MCF 10A (cell line): ENCODE measurements around the gene FAF2. TPM values are rescaled to one million over a fixed set of nuclear protein-coding genes. Genes with fewer than 3 reads are reported as not detected.

ENCODE experiments used
- BruUV-seq: library from RNA; stranded (reverse); fragments of 400-500 nt; replicated peaks from 2 replicates; lab custom pipeline; 2021; lab: Mats Ljungman, UMichigan
- CTCF ChIA-PET: fragments of 300-600 bp; sonication (Branson Sonifier 250); formaldehyde crosslinking; extraction: SDS; loops from one replicate; lab custom pipeline; 2021; ENCODE audit warnings: antibody characterized with exemption, inconsistent platforms; lab: Yijun Ruan, JAX
- POLR2A ChIA-PET: fragments of 300-600, 350-650 bp; sonication (Branson Sonifier 250); formaldehyde crosslinking; extraction: SDS; loops from one replicate; lab custom pipeline; 2020; ENCODE audit warnings: antibody characterized with exemption, inconsistent platforms; lab: Yijun Ruan, JAX
- DNase-seq: peaks from one replicate; pipeline ENCODE4 v3.0.0-alpha.2; 2018; ENCODE audit not compliant: unreplicated experiment
- H3K27ac Mint-ChIP-seq: one replicate; pipeline ENCODE4 v1.8.0; 2022; ENCODE audit warnings: mild to moderate bottlenecking, low read depth, mixed read lengths; ENCODE audit not compliant: unreplicated experiment
- H3K27me3 Mint-ChIP-seq: one replicate; pipeline ENCODE4 v1.8.0; 2022; ENCODE audit warnings: mixed read lengths; ENCODE audit not compliant: insufficient read depth, unreplicated experiment
- H3K36me3 Mint-ChIP-seq: one replicate; pipeline ENCODE4 v1.8.0; 2022; ENCODE audit warnings: mild to moderate bottlenecking, moderate library complexity, mixed read lengths; ENCODE audit not compliant: insufficient read depth, unreplicated experiment
- H3K4me1 Mint-ChIP-seq: one replicate; pipeline ENCODE4 v1.8.0; 2022; ENCODE audit warnings: mixed read lengths; ENCODE audit not compliant: insufficient read depth, unreplicated experiment
- H3K4me3 Mint-ChIP-seq: one replicate; pipeline ENCODE4 v1.8.0; 2022; ENCODE audit warnings: mild to moderate bottlenecking, moderate library complexity, mixed read lengths; ENCODE audit not compliant: unreplicated experiment
- H3K9me3 Mint-ChIP-seq: one replicate; pipeline ENCODE4 v1.8.0; 2022; ENCODE audit warnings: mixed read lengths; ENCODE audit not compliant: unreplicated experiment
- CTCF ChIP-seq: fragments of 200-600 bp; IDR thresholded peaks from one replicate; pipeline ENCODE4 v1.8.0; 2022; ENCODE audit warnings: antibody characterized with exemption, mild to moderate bottlenecking; ENCODE audit not compliant: unreplicated experiment
- intact Hi-C: fragments of 100-400 bp; cut with micrococcal nuclease; formaldehyde crosslinking; loops from 2 replicates; pipeline ENCODE4 v1.14.1; 2022
- total RNA-seq: library from RNA; stranded (reverse); gene quantifications from 2 replicates; pipeline ENCODE4 v1.2.3, GENCODE V29; 2022

Gene FAF2
- total RNA-seq, 1 experiment from 2014 or later, result 78.3 TPM

DNA sequence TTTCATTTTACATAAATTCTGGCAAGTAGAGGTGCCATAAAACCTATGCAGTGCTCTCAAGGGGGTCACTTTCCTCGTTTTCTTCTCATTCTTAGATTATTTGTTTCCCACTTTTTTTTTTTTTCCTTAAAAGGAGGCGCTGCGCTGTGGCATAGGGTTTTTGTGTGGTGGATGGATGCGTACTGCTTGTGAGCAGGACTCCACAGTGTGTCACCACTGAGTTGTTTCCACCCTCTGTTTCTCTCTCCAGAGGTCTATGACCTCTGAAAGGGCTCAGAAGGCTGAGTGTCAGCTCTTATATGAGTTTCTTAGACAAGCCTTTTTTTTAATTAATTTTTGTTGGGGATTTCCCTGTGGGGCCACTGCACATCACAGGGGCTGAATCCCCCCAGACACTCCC, 18.2 kb upstream of the FAF2 start:
- intact Hi-C loops, result no loop called here
- Mint-ChIP-seq H3K27me3 (no peaks in the 10 kb centered on the region), H3K4me1 (peaks cover 11% of the 10 kb centered on the region), H3K4me3 (no peak overlapping the region), H3K27ac (no peak overlapping the region), H3K9me3 (no peaks in the 10 kb centered on the region), H3K36me3 (no peaks in the 10 kb centered on the region)
- POLR2A ChIA-PET, result interaction anchor here (0.5 to 2.6 kb wide), 9 partner anchors 9 to 609 kb away, joined by 3 to 13 read pairs (median 4); partner anchors contain the start of gene FAF2
- no peak for DNase-seq
- TF ChIP-seq CTCF, result no peak
- CTCF ChIA-PET, result interaction anchor here (1.1 to 1.7 kb wide), 3 partner anchors 9 to 16 kb away, joined by 3 to 13 read pairs (median 3); no protein-coding TSS in a partner anchor
- BruUV-seq, result no TSS peak

DNA sequence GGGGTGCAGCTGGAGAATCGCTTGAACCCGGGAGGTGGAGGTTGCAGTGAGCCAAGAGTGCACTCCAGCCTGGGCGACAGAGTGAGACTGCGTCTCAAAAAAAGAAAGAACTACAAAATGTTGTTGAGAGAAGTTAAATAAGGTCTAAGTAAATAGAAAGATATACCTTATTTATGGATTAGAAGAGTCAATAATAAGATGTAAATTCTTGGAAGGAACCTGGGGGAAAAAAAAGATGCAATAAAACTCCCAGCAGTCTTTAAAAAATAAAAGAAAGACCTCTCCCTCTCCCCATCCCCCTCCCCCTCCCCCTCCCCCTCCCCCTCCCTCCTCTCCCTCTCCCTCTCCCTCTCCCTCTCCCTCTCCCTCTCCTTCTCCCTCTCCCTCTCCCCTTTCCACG, 15.5 kb upstream of the FAF2 start:
- intact Hi-C loops, result no loop called here
- CTCF ChIA-PET, result no interaction called here
- Mint-ChIP-seq H3K27me3 (no peaks in the 10 kb centered on the region), H3K36me3 (no peaks in the 10 kb centered on the region), H3K4me1 (peaks cover 15% of the 10 kb centered on the region), H3K9me3 (no peaks in the 10 kb centered on the region), H3K4me3 (no peak overlapping the region), H3K27ac (no peak overlapping the region)
- DNase-seq, result no peak
- POLR2A ChIA-PET, result interaction anchor here (2.6 kb wide), 1 partner anchor 16 kb away, joined by 13 read pairs; the partner anchor contains the start of gene FAF2
- no TSS peak for BruUV-seq
- TF ChIP-seq CTCF, result no peak

- no peaks in the 10 kb centered on the region for H3K9me3 Mint-ChIP-seq
- DNase-seq, result peak; percentile 19
- peaks cover 13% of the 10 kb centered on the region for H3K4me1 Mint-ChIP-seq
- BruUV-seq, result no TSS peak
- peak overlapping the region; percentile 43 for H3K4me3 Mint-ChIP-seq
- intact Hi-C loops, result no loop called here
- ChIA-PET CTCF (interaction anchor here (0.6 kb wide), 2 partner anchors 65 to 729 kb away, joined by 3 to 4 read pairs; no protein-coding TSS in a partner anchor), POLR2A (interaction anchor here (1.1 to 2.3 kb wide), 3 partner anchors 9 to 102 kb away, joined by 3 to 11 read pairs (median 4); partner anchors contain the start of gene FAF2)
- no peak for TF ChIP-seq CTCF
- H3K36me3 Mint-ChIP-seq, result no peaks in the 10 kb centered on the region
- no peaks in the 10 kb centered on the region for H3K27me3 Mint-ChIP-seq
- H3K27ac Mint-ChIP-seq, result no peak overlapping the region
These were observed 11.5 kb upstream of the FAF2 start for GRCh38 chr5:176436656-176437055.

DNA sequence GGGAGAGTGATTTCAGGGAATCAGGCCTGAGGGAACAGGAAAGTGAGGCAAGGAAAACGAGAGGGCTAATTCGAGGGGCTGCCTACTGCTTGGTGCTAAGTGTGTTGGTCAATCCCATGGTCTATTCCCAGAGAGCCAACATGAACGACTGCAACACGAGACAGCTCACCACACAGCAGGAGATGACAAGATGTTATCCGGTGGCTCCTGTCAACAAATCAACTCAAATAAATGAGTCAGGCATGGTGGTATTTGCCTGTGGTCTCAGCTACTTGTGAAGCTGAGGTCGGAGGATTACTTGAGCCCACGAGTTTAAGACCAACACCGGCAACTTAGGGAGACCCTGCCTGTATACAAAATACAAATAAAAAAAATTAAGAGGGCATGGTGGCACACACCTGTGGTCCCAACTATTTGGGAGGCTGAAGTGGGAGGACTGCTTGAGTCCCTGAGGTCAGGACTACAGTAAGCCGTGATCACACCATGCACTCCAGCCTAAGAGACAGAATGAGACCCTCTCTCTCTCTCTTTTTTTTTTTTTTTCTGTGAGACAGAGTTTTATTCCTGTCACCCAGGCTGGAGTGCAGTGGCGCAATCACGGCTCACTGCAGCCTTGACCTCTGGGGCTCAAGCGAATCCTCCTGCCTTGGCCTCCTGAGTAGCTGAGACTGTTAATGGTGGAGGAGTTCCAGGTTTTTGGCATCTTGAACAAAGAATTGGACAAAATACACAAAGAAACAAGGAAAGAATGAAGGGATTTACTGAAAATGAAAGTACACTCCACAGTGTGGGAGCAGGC, 9.0 kb upstream of the FAF2 start:
- intact Hi-C loops, result no loop called here
- H3K4me3 Mint-ChIP-seq, result no peak overlapping the region
- H3K9me3 Mint-ChIP-seq, result no peaks in the 10 kb centered on the region
- no peak for TF ChIP-seq CTCF
- no TSS peak for BruUV-seq
- H3K4me1 Mint-ChIP-seq, result peaks cover 13% of the 10 kb centered on the region
- H3K27ac Mint-ChIP-seq, result no peak overlapping the region
- DNase-seq, result peak; percentile 73
- POLR2A ChIA-PET, result interaction anchor here (1.4 to 2.2 kb wide), 5 partner anchors 9 to 98 kb away, joined by 3 to 9 read pairs (median 4); partner anchors contain the start of genes FAF2 and RNF44
- H3K27me3 Mint-ChIP-seq, result no peaks in the 10 kb centered on the region
- no peaks in the 10 kb centered on the region for H3K36me3 Mint-ChIP-seq
- CTCF ChIA-PET, result interaction anchor here (0.7 to 1.5 kb wide), 5 partner anchors 8 to 135 kb away, joined by 3 to 4 read pairs (median 4); no protein-coding TSS in a partner anchor
